ENCODE results near the gene PSIP1.
"Not testable (repeated sequence)": the region's sequence is repeated elsewhere in the genome, so short reads cannot be mapped to it uniquely, and the experiment has no call there.

DNA sequence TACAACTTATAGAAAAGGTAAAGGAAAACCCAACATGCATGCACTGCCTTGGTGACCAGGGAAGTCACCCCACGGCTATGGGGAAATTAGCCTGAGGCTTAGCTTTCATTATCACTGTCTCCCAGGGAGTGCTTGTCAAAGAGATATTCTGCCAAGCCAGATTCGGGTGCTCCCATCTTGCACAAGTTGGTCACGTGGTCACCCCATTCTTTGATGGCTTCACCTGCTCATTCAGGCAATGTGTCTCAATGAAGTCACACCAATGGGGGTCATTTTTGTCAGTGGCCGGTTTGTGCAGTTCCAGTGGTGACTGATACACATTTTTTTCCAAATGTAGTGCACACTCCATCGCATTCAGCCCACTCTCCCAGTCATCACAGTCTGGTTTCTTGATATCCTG is 16.3 kb upstream of the PSIP1 start:
- TF ChIP-seq, protein P1, sequence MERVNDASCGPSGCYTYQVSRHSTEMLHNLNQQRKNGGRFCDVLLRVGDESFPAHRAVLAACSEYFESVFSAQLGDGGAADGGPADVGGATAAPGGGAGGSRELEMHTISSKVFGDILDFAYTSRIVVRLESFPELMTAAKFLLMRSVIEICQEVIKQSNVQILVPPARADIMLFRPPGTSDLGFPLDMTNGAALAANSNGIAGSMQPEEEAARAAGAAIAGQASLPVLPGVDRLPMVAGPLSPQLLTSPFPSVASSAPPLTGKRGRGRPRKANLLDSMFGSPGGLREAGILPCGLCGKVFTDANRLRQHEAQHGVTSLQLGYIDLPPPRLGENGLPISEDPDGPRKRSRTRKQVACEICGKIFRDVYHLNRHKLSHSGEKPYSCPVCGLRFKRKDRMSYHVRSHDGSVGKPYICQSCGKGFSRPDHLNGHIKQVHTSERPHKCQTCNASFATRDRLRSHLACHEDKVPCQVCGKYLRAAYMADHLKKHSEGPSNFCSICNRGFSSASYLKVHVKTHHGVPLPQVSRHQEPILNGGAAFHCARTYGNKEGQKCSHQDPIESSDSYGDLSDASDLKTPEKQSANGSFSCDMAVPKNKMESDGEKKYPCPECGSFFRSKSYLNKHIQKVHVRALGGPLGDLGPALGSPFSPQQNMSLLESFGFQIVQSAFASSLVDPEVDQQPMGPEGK (CRISPR knock-in tag; IDR thresholded peaks at IDR 0.05; ENCODE audit: borderline replicate concordance), result not testable (repeated sequence)
- TF ChIP-seq PPARA (CRISPR knock-in tag; IDR thresholded peaks at IDR 0.05; ENCODE audit: borderline replicate concordance); RARB (CRISPR knock-in tag; IDR thresholded peaks at IDR 0.05); ZFP3 (CRISPR knock-in tag; IDR thresholded peaks at IDR 0.05); ESRRG (CRISPR knock-in tag; IDR thresholded peaks at IDR 0.05); ARNTL (CRISPR knock-in tag; IDR thresholded peaks at IDR 0.05; ENCODE audit: borderline replicate concordance, low read depth); ZC3H10 (CRISPR knock-in tag; IDR thresholded peaks at IDR 0.05): not testable (repeated sequence)
- TF ChIP-seq, protein P2, sequence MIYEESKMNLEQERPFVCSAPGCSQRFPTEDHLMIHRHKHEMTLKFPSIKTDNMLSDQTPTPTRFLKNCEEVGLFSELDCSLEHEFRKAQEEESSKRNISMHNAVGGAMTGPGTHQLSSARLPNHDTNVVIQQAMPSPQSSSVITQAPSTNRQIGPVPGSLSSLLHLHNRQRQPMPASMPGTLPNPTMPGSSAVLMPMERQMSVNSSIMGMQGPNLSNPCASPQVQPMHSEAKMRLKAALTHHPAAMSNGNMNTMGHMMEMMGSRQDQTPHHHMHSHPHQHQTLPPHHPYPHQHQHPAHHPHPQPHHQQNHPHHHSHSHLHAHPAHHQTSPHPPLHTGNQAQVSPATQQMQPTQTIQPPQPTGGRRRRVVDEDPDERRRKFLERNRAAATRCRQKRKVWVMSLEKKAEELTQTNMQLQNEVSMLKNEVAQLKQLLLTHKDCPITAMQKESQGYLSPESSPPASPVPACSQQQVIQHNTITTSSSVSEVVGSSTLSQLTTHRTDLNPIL (CRISPR knock-in tag; IDR thresholded peaks at IDR 0.05; ENCODE audit: low read depth), result not testable (repeated sequence)
